ENCODE data around the gene BOK.

Gene BOK

GRCh38 chr2:241539616-241540374 lies 18.8 kb upstream of the BOK start:
- DNase-seq = no peak

GRCh38 chr2:241540401-241540770 lies 18.2 kb upstream of the BOK start:
- DNase-seq = no peak

- DNase-seq = peak; percentile 24 to 53 (median 50)
These were observed 17.6 kb upstream of the BOK start for GRCh38 chr2:241540771-241541561.

- no peak for DNase-seq
These were observed 16.8 kb upstream of the BOK start for GRCh38 chr2:241541564-241542277.

GRCh38 chr2:241542278-241542605 lies 16.3 kb upstream of the BOK start:
- no peak for DNase-seq

- no peak for DNase-seq
These were observed 13.4 kb upstream of the BOK start for GRCh38 chr2:241545106-241545505.

- DNase-seq = no peak
These were observed 12.7 kb upstream of the BOK start for GRCh38 chr2:241545523-241546473.

- DNase-seq = no peak
These were observed 11.6 kb upstream of the BOK start for GRCh38 chr2:241546771-241547498.

GRCh38 chr2:241547781-241548450 lies 10.6 kb upstream of the BOK start:
- no peak for DNase-seq

GRCh38 chr2:241548451-241548835 lies 10.1 kb upstream of the BOK start:
- no peak for DNase-seq

GRCh38 chr2:241550616-241551580 lies 7.6 kb upstream of the BOK start:
- no peak for DNase-seq

- DNase-seq = no peak
These were observed 6.9 kb upstream of the BOK start for GRCh38 chr2:241551599-241551997.

- DNase-seq = no peak
These were observed 6.4 kb upstream of the BOK start for GRCh38 chr2:241551998-241552737.

- DNase-seq = no peak
These were observed 5.1 kb upstream of the BOK start for GRCh38 chr2:241553512-241553830.

GRCh38 chr2:241553981-241554380 lies 4.6 kb upstream of the BOK start:
- no peak for DNase-seq

- DNase-seq = no peak
These were observed 3.8 kb upstream of the BOK start for GRCh38 chr2:241554610-241555322.

- no peak for DNase-seq
These were observed 2.8 kb upstream of the BOK start for GRCh38 chr2:241555711-241556110.

- no peak for DNase-seq
These were observed 1.8 kb upstream of the BOK start for GRCh38 chr2:241556746-241557145.
